PFSK-1 (cell line): Measurements from ENCODE around the gene FGGY.

Experiments
- FOXP2 ChIP-seq: optimal IDR thresholded peaks from 2 replicates; pipeline ENCODE3; 2011; ENCODE audit warnings: borderline replicate concordance, control low read depth, inconsistent platforms; ENCODE audit not compliant: insufficient read depth; ENCODE audit errors: extremely low read length, extremely low read depth
- POLR2AphosphoS5 ChIP-seq: IDR thresholded peaks from 2 replicates; pipeline ENCODE4 v1.6.1; 2012; ENCODE audit warnings: low read depth, mild to moderate bottlenecking, control low read depth, low read length, moderate library complexity
- SIN3A ChIP-seq: IDR thresholded peaks from 2 replicates; pipeline ENCODE4 v1.6.1; 2012; ENCODE audit warnings: mild to moderate bottlenecking, low read length, moderate library complexity, borderline replicate concordance; ENCODE audit not compliant: insufficient read depth
- TAF1 ChIP-seq: IDR thresholded peaks from 2 replicates; pipeline ENCODE4 v1.6.1; 2012; ENCODE audit warnings: low read length, control low read depth, borderline replicate concordance; ENCODE audit not compliant: insufficient read depth
- TF ChIP-seq, protein P1 (sequence below), 2 experiments: IDR thresholded peaks; 2 replicates each; pipeline versions ENCODE4 v1.6.1 to v1.8.0; 2011 to 2012; ENCODE audit warnings: low read depth in 2 of 2, low read length in 2 of 2, control low read depth in 1 of 2, inconsistent platforms in 1 of 2, mild to moderate bottlenecking in 1 of 2, moderate library complexity in 1 of 2; ENCODE audit not compliant: insufficient read depth in 1 of 2

DNA sequence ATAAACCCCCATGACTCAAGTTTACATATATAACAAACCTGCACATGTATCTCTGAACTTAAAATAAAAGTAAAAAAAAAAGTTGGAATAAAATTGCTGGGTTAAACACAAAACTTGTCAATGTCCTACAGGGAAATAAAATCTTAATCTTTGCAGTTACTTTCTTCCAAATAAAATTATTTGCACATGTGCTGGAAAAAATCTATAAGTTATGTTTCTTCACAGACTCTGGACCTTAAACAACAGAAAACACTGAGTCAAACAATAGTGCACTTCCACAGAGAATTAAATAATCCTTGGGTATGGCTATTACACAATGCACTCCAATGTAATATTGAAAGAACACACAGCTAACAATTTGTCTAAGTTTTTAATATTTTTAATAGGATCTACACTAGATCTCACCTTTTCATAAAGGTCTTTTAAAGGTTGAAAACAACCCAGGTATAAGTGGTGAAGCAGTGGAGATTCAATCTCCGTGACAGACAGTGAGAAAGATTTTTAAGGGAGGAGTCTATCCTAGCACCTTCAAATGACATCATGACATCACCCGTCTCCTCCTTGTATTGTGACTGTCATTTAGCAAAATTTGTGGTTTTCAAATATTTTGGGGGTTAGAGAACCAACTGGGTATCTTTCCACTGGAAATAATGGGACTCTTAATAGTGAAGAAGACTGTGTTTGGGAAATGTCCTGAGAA lies 25.2 kb upstream of the FGGY start:
- no peak for TF ChIP-seq POLR2AphosphoS5
- no peak for TF ChIP-seq TAF1
- TF ChIP-seq, protein P1, sequence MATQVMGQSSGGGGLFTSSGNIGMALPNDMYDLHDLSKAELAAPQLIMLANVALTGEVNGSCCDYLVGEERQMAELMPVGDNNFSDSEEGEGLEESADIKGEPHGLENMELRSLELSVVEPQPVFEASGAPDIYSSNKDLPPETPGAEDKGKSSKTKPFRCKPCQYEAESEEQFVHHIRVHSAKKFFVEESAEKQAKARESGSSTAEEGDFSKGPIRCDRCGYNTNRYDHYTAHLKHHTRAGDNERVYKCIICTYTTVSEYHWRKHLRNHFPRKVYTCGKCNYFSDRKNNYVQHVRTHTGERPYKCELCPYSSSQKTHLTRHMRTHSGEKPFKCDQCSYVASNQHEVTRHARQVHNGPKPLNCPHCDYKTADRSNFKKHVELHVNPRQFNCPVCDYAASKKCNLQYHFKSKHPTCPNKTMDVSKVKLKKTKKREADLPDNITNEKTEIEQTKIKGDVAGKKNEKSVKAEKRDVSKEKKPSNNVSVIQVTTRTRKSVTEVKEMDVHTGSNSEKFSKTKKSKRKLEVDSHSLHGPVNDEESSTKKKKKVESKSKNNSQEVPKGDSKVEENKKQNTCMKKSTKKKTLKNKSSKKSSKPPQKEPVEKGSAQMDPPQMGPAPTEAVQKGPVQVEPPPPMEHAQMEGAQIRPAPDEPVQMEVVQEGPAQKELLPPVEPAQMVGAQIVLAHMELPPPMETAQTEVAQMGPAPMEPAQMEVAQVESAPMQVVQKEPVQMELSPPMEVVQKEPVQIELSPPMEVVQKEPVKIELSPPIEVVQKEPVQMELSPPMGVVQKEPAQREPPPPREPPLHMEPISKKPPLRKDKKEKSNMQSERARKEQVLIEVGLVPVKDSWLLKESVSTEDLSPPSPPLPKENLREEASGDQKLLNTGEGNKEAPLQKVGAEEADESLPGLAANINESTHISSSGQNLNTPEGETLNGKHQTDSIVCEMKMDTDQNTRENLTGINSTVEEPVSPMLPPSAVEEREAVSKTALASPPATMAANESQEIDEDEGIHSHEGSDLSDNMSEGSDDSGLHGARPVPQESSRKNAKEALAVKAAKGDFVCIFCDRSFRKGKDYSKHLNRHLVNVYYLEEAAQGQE (IDR thresholded peaks at IDR 0.05; ENCODE audit: insufficient read depth in 1 of 2, low read depth in 2 of 2, low read length in 2 of 2): no peak
- TF ChIP-seq SIN3A: no peak
- TF ChIP-seq FOXP2: no peak
